Liver (tissue), 9 donors: Measurements from ENCODE around the gene BSN. TPM values are rescaled to one million over a fixed set of nuclear protein-coding genes. Genes with fewer than 3 reads are reported as not detected.

ENCODE experiments used
- DNase-seq: peaks from one replicate; pipeline ENCODE4 v3.0.0-alpha.2; 2017; ENCODE audit warnings: low spot score
- H3K27ac ChIP-seq, 2 donors: one replicate each; pipeline ENCODE4 v1.7.0; 2013; ENCODE audit warnings: inconsistent platforms in 2 of 2, low read length in 2 of 2, control low read depth in 1 of 2, low read depth in 1 of 2, mild to moderate bottlenecking in 1 of 2
- H3K27me3 ChIP-seq, 4 donors: one replicate each; pipeline versions ENCODE4 v1.6.1 to v1.7.0; 2013; ENCODE audit warnings: low read length in 3 of 4, inconsistent platforms in 1 of 4, mild to moderate bottlenecking in 1 of 4, moderate library complexity in 1 of 4; ENCODE audit not compliant: control insufficient read depth in 4 of 4, insufficient read depth in 4 of 4
- H3K36me3 ChIP-seq, 4 donors: one replicate each; pipeline versions ENCODE4 v1.6.1 to v1.7.0; 2013; ENCODE audit warnings: low read length in 3 of 4, mild to moderate bottlenecking in 3 of 4, low read depth in 1 of 4, moderate library complexity in 1 of 4; ENCODE audit not compliant: control insufficient read depth in 4 of 4, insufficient read depth in 3 of 4
- H3K4me1 ChIP-seq, 4 donors: one replicate each; pipeline versions ENCODE4 v1.6.1 to v1.7.0; 2013; ENCODE audit warnings: low read length in 3 of 4, mild to moderate bottlenecking in 3 of 4, moderate library complexity in 1 of 4; ENCODE audit not compliant: control insufficient read depth in 4 of 4, insufficient read depth in 4 of 4
- H3K4me3 ChIP-seq, 3 donors: one replicate each; pipeline versions ENCODE4 v1.6.1 to v1.7.0; 2013; ENCODE audit warnings: low read length in 3 of 3, control low read depth in 1 of 3, low read depth in 1 of 3, mild to moderate bottlenecking in 1 of 3
- H3K9ac ChIP-seq, 2 donors: one replicate each; pipeline ENCODE4 v1.7.0; 2013; ENCODE audit warnings: low read length in 2 of 2, mild to moderate bottlenecking in 2 of 2, moderate library complexity in 2 of 2, control low read depth in 1 of 2, low read depth in 1 of 2
- H3K9me3 ChIP-seq, 4 donors: one replicate each; pipeline versions ENCODE4 v1.6.1 to v1.7.0; 2013; ENCODE audit warnings: low read length in 3 of 4; ENCODE audit not compliant: control insufficient read depth in 4 of 4
- EGR1 ChIP-seq, 2 donors: IDR thresholded peaks; 2 replicates each; pipeline ENCODE4 v1.6.1; 2016 to 2018; ENCODE audit warnings: antibody characterized with exemption in 2 of 2, low read depth in 2 of 2
- FOXA1 ChIP-seq: IDR thresholded peaks from 2 replicates; pipeline ENCODE4 v1.6.1; 2016; ENCODE audit warnings: antibody characterized with exemption
- FOXA2 ChIP-seq: IDR thresholded peaks from 2 replicates; pipeline ENCODE4 v1.6.1; 2016; ENCODE audit warnings: antibody characterized with exemption
- GABPA ChIP-seq, 2 donors: IDR thresholded peaks in 1 of 2; conservative IDR thresholded peaks in 1 of 2; 2 replicates each; pipeline ENCODE4 v1.6.1; 2016; ENCODE audit warnings: antibody characterized with exemption in 2 of 2, mild to moderate bottlenecking in 1 of 2, moderate library complexity in 1 of 2
- HNF4A ChIP-seq, 2 donors: conservative IDR thresholded peaks; 2 replicates each; pipeline ENCODE4 v1.6.1; 2016; ENCODE audit warnings: antibody characterized with exemption in 2 of 2, mild to moderate bottlenecking in 2 of 2
- HNF4G ChIP-seq: IDR thresholded peaks from 2 replicates; pipeline ENCODE4 v1.6.1; 2016; ENCODE audit warnings: antibody characterized with exemption
- JUND ChIP-seq, 2 donors: IDR thresholded peaks; 2 replicates each; pipeline ENCODE4 v1.6.1; 2016; ENCODE audit warnings: antibody characterized with exemption in 2 of 2
- NR2F2 ChIP-seq: IDR thresholded peaks from 2 replicates; pipeline ENCODE4 v1.6.1; 2016; ENCODE audit warnings: antibody characterized with exemption
- RXRA ChIP-seq, 2 donors: IDR thresholded peaks; 2 replicates each; pipeline ENCODE4 v1.6.1; 2017 to 2018; ENCODE audit warnings: antibody characterized with exemption in 2 of 2, mild to moderate bottlenecking in 1 of 2
- SP1 ChIP-seq: IDR thresholded peaks from 2 replicates; pipeline ENCODE4 v1.6.1; 2018; ENCODE audit warnings: antibody characterized with exemption, mild to moderate bottlenecking
- TAF1 ChIP-seq: conservative IDR thresholded peaks from 2 replicates; pipeline ENCODE4 v1.6.1; 2016; ENCODE audit warnings: antibody characterized with exemption, mild to moderate bottlenecking
- YY1 ChIP-seq: IDR thresholded peaks from 2 replicates; pipeline ENCODE4 v1.6.1; 2016; ENCODE audit warnings: antibody characterized with exemption, mild to moderate bottlenecking
- WGBS: extraction: QIAGEN DNeasy Blood & Tissue Kit; methylation state at CpG from one replicate; pipeline ENCODE4 v1.1.7; 2013; 5-methylcytosine and 5-hydroxymethylcytosine counted together
- polyA plus RNA-seq, 2 donors: library from polyadenylated mRNA; stranded (reverse) in 1 of 2; unstranded in 1 of 2; fragments of 200-250 nt in 1 of 2; fragments of >200 nt in 1 of 2; fragmentation: Nextera tagmentation in 1 of 2; extraction: Ambion mirVana in 1 of 2; gene quantifications; one replicate each; pipeline versions ENCODE4 v1.2.1 to v1.2.3, GENCODE V29; 2013 to 2015
- total RNA-seq, 2 donors: library from RNA; depleted of rRNA; stranded (reverse); fragments of >200 nt; gene quantifications; one replicate each; pipeline ENCODE4 v1.2.3, GENCODE V29; 2014
- TF ChIP-seq, protein P1 (sequence below): IDR thresholded peaks from 2 replicates; pipeline ENCODE4 v1.6.1; 2016; ENCODE audit warnings: antibody characterized with exemption
- TF ChIP-seq, protein P2 (sequence below): IDR thresholded peaks from 2 replicates; pipeline ENCODE4 v1.6.1; 2016; ENCODE audit warnings: antibody characterized with exemption
- TF ChIP-seq, protein P3 (sequence below): fragments of 150-350 bp; IDR thresholded peaks from 2 replicates; pipeline ENCODE4 v1.5.1; 2017; ENCODE audit warnings: improper control_type of control experiment, low read depth, low read length; ENCODE audit not compliant: missing input control
- donor health status: healthy.
- donor health status: healthy.
- donor health status: healthy.
- donor health status: healthy.
- donor health status: healthy.

Gene BSN
- total and polyA plus RNA-seq, 4 donors, result 0.32 to 0.67 (median 0.40) TPM

DNA sequence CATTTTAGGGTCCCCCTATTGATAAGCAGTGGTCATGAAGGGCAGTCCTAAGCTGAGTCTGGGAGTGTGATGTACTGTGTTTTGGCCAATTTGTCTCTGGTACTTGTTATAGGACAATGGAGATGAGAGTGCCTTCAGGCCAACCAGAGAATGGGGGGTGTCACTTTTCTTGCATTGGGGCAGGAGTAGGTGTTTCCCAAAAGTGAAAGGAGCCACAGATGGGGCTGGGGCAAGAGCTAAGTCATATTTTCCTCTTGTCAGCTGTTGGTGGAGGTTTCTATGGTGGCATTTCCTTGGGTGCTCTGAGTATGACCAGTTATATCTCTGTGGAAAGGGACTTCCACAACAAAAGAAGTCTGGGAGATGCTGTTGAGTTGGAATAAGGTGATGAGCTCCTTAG lies 24.7 kb upstream of the BSN start:
- Histone ChIP-seq H3K9me3 (no peaks in the 10 kb centered on the region), H3K9ac (no peak overlapping the region), H3K4me1 (peaks cover 2 to 7% (median 4%) of the 10 kb centered on the region in 4 donors), H3K36me3 (peaks cover 0 to 24% (median 16%) of the 10 kb centered on the region in 4 donors), H3K27me3 (no peaks in the 10 kb centered on the region), H3K27ac (no peak overlapping the region), H3K4me3 (no peak overlapping the region)
- TF ChIP-seq, protein P1, sequence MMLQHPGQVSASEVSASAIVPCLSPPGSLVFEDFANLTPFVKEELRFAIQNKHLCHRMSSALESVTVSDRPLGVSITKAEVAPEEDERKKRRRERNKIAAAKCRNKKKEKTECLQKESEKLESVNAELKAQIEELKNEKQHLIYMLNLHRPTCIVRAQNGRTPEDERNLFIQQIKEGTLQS, result no peak
- TF ChIP-seq, protein P2, sequence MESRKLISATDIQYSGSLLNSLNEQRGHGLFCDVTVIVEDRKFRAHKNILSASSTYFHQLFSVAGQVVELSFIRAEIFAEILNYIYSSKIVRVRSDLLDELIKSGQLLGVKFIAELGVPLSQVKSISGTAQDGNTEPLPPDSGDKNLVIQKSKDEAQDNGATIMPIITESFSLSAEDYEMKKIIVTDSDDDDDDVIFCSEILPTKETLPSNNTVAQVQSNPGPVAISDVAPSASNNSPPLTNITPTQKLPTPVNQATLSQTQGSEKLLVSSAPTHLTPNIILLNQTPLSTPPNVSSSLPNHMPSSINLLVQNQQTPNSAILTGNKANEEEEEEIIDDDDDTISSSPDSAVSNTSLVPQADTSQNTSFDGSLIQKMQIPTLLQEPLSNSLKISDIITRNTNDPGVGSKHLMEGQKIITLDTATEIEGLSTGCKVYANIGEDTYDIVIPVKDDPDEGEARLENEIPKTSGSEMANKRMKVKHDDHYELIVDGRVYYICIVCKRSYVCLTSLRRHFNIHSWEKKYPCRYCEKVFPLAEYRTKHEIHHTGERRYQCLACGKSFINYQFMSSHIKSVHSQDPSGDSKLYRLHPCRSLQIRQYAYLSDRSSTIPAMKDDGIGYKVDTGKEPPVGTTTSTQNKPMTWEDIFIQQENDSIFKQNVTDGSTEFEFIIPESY, result no peak
- TF ChIP-seq HNF4A (conservative IDR thresholded peaks at IDR 0.05) (no peak), FOXA1 (no peak), SP1 (no peak), NR2F2 (no peak), HNF4G (no peak), TAF1 (no peak), FOXA2 (no peak)
- TF ChIP-seq, protein P3, sequence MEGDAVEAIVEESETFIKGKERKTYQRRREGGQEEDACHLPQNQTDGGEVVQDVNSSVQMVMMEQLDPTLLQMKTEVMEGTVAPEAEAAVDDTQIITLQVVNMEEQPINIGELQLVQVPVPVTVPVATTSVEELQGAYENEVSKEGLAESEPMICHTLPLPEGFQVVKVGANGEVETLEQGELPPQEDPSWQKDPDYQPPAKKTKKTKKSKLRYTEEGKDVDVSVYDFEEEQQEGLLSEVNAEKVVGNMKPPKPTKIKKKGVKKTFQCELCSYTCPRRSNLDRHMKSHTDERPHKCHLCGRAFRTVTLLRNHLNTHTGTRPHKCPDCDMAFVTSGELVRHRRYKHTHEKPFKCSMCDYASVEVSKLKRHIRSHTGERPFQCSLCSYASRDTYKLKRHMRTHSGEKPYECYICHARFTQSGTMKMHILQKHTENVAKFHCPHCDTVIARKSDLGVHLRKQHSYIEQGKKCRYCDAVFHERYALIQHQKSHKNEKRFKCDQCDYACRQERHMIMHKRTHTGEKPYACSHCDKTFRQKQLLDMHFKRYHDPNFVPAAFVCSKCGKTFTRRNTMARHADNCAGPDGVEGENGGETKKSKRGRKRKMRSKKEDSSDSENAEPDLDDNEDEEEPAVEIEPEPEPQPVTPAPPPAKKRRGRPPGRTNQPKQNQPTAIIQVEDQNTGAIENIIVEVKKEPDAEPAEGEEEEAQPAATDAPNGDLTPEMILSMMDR, result no peak
- DNase-seq, result no peak

DNA sequence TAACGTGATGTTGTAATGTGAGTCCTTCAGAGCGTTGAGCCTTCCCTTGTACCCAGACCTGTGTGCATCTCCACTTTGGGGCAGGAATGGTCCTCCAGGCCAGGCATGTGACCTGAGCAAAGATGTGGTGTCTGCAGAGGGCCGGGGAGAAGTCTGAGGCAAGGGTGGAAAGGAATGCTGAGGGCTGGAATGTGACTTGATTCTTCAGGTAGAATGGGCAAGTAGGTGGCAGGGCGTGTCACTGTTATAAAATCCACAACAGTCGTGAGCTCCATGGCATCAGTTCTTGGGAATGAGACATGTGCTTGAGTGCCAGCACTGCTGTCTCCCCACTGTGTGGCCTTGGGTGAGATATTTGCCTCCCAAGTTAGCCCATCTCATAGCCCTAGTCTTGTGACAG lies 24.0 kb upstream of the BSN start:
- 93% methylated on average over 5 of the region's 5 CpGs for WGBS
- H3K9me3 ChIP-seq, result no peaks in the 10 kb centered on the region
- DNase-seq, result no peak
- TF ChIP-seq JUND (IDR thresholded peaks at IDR 0.05) (no peak), GABPA (IDR thresholded peaks at IDR 0.05 in 1 of 2, conservative IDR thresholded peaks at IDR 0.05 in 1 of 2) (no peak), EGR1 (IDR thresholded peaks at IDR 0.05; ENCODE audit: low read depth in 2 of 2) (no peak), NR2F2 (no peak), YY1 (no peak), RXRA (IDR thresholded peaks at IDR 0.05) (no peak)
- TF ChIP-seq, protein P1, result no peak
- TF ChIP-seq, protein P3, result no peak
- no peak overlapping the region for H3K9ac ChIP-seq
- no peaks in the 10 kb centered on the region for H3K27me3 ChIP-seq
- no peak overlapping the region for H3K27ac ChIP-seq
- no peak overlapping the region for H3K4me3 ChIP-seq
- peaks cover 5 to 11% (median 7%) of the 10 kb centered on the region in 4 donors for H3K4me1 ChIP-seq
- peaks cover 0 to 24% (median 16%) of the 10 kb centered on the region in 4 donors for H3K36me3 ChIP-seq
